HepG2 (cell line): Measurements from ENCODE around the gene ARL6IP4. TPM values are rescaled to one million over a fixed set of nuclear protein-coding genes. Genes with fewer than 3 reads are reported as not detected.

Source experiments
- ATAC-seq: fragments of 200-7000 bp; cut with Tn5 transposase; 3 replicates; pipeline ENCODE4 v1.9.1; 2020; ENCODE audit warnings: mild to moderate bottlenecking, moderate library complexity
- BruUV-seq: library from RNA; stranded (reverse); fragments of 400-500 nt; replicated peaks from 2 replicates; lab custom pipeline; 2021; lab: Mats Ljungman, UMichigan
- CTCF ChIA-PET: fragments of 300-600 bp; formaldehyde crosslinking; extraction: SDS; loops from one replicate; lab custom pipeline; 2021; ENCODE audit warnings: low total read pairs, inconsistent platforms, low intra/inter-chr PET ratio; lab: Yijun Ruan, JAX
- POLR2A ChIA-PET: fragments of 350-600 bp; sonication (Branson Sonifier 250); formaldehyde crosslinking; loops from one replicate; lab custom pipeline; 2020; ENCODE audit warnings: antibody characterized with exemption, inconsistent platforms; lab: Yijun Ruan, JAX
- DNase-seq: peaks from one replicate; pipeline ENCODE4 v3.0.0-alpha.2; 2015; ENCODE audit warnings: low spot score
- FAIRE-seq: peaks from 3 replicates; lab custom pipeline; 2011; peaks lifted over from hg19 to GRCh38; lab: Jason Lieb, UNC
- H2AFZ ChIP-seq: one replicate; pipeline ENCODE4 v1.6.1; 2011; ENCODE audit warnings: low read length, inconsistent platforms
- H3K27ac ChIP-seq: fragments of 300-600 bp; 3 replicates; pipeline ENCODE4 v1.8.0; 2011; ENCODE audit warnings: mixed run types, mild to moderate bottlenecking, mixed read lengths, low read length, inconsistent platforms; ENCODE audit not compliant: insufficient read depth; ENCODE audit errors: extremely low read length
- H3K27me3 ChIP-seq, 2 experiments: fragments of 200-600 bp in 1 of 2; 2 replicates in 1 of 2; 3 replicates in 1 of 2; pipeline versions ENCODE4 v1.6.0 to v1.8.0; 2011; ENCODE audit warnings: low read length in 2 of 2, mild to moderate bottlenecking in 2 of 2, moderate library complexity in 2 of 2, inconsistent platforms in 1 of 2; ENCODE audit not compliant: insufficient read depth in 2 of 2, control insufficient read depth in 1 of 2
- H3K36me3 ChIP-seq, 2 experiments: fragments of 200-600 bp in 1 of 2; replicated peaks in 1 of 2; 2 replicates in 1 of 2; 3 replicates in 1 of 2; pipeline versions ENCODE4 v1.5.1 to v1.8.0; 2011; ENCODE audit warnings: low read length in 2 of 2, inconsistent platforms in 1 of 2; ENCODE audit not compliant: insufficient read depth in 2 of 2, control insufficient read depth in 1 of 2
- H3K4me1 ChIP-seq: 2 replicates; pipeline ENCODE4 v1.5.1; 2012; ENCODE audit warnings: low read length, inconsistent platforms; ENCODE audit not compliant: insufficient read depth
- H3K4me2 ChIP-seq: 2 replicates; pipeline ENCODE4 v1.6.0; 2011; ENCODE audit warnings: low read depth, low read length, inconsistent platforms
- H3K4me3 ChIP-seq, 3 experiments: fragments of 200-600 bp in 1 of 3; sonication (generic), shearing (Covaris generic) in 1 of 3; replicated peaks in 1 of 3; 2 replicates each; pipeline ENCODE4 v1.5.1; 2011 to 2016; ENCODE audit warnings: low read length in 3 of 3, inconsistent platforms in 2 of 3, low read depth in 2 of 3, mild to moderate bottlenecking in 2 of 3, control low read depth in 1 of 3, mixed read lengths in 1 of 3; ENCODE audit not compliant: insufficient read depth in 1 of 3
- H3K79me2 ChIP-seq: one replicate; pipeline ENCODE4 v1.6.1; 2011; ENCODE audit warnings: low read length, inconsistent platforms; ENCODE audit not compliant: insufficient read depth
- H3K9ac ChIP-seq: 2 replicates; pipeline ENCODE4 v1.6.0; 2011; ENCODE audit warnings: mild to moderate bottlenecking, low read depth, low read length, inconsistent platforms; ENCODE audit not compliant: insufficient read depth
- H3K9me3 ChIP-seq: 2 replicates; pipeline ENCODE4 v1.5.1; 2012; ENCODE audit warnings: mild to moderate bottlenecking, low read length
- H4K20me1 ChIP-seq: 2 replicates; pipeline ENCODE4 v1.6.0; 2011; ENCODE audit warnings: inconsistent platforms, mild to moderate bottlenecking, low read length, moderate library complexity; ENCODE audit not compliant: insufficient read depth
- AGO2 ChIP-seq: fragments of 200-400 bp; formaldehyde crosslinking; optimal IDR thresholded peaks from 2 replicates; pipeline ENCODE3; 2017; ENCODE audit warnings: mild to moderate bottlenecking, low read depth, low read length, moderate library complexity
- CENPT ChIP-seq: sonication (generic); formaldehyde crosslinking; IDR thresholded peaks from 2 replicates; pipeline ENCODE4 v1.8.0; 2022; ENCODE audit warnings: low read depth, mild to moderate bottlenecking, moderate library complexity, missing genetic modification reagents
- FOXA3 ChIP-seq: IDR thresholded peaks from 2 replicates; pipeline ENCODE4 v1.6.1; 2016; ENCODE audit warnings: missing genetic modification reagents, missing compliant biosample characterization
- HOXA9 ChIP-seq: sonication (generic); formaldehyde crosslinking; IDR thresholded peaks from 2 replicates; pipeline ENCODE4 v1.8.1; 2022; ENCODE audit warnings: missing genetic modification reagents, mild to moderate bottlenecking, moderate library complexity, borderline replicate concordance
- IKZF4 ChIP-seq: sonication (generic); formaldehyde crosslinking; IDR thresholded peaks from 2 replicates; pipeline ENCODE4 v1.5.1; 2020; ENCODE audit warnings: borderline replicate concordance, mild to moderate bottlenecking, low read depth, missing genetic modification reagents; ENCODE audit errors: not compliant biosample characterization
- NONO ChIP-seq, 2 experiments: fragments of 450-650 bp in 1 of 2; sonication (generic) in 1 of 2; formaldehyde crosslinking in 1 of 2; IDR thresholded peaks in 1 of 2; conservative IDR thresholded peaks in 1 of 2; 2 replicates each; pipeline versions ENCODE4 v1.6.1 to v1.8.0; 2017 to 2022; ENCODE audit warnings: mild to moderate bottlenecking in 1 of 2, missing genetic modification reagents in 1 of 2, moderate library complexity in 1 of 2
- SAP130 ChIP-seq: IDR thresholded peaks from 2 replicates; pipeline ENCODE4 v1.6.1; 2016; ENCODE audit warnings: low read depth
- SNAPC5 ChIP-seq: sonication (generic); formaldehyde crosslinking; IDR thresholded peaks from 2 replicates; pipeline ENCODE4 v1.8.1; 2023; ENCODE audit warnings: mild to moderate bottlenecking, missing genetic modification reagents, borderline replicate concordance
- ZBTB38 ChIP-seq: sonication (generic); formaldehyde crosslinking; IDR thresholded peaks from 2 replicates; pipeline ENCODE4 v1.5.1; 2020; ENCODE audit warnings: mild to moderate bottlenecking, missing genetic modification reagents
- ZBTB42 ChIP-seq: sonication (generic); formaldehyde crosslinking; IDR thresholded peaks from 2 replicates; pipeline ENCODE4 v1.5.0; 2020; ENCODE audit warnings: mild to moderate bottlenecking, missing genetic modification reagents
- ZC3H13 ChIP-seq: sonication (generic); formaldehyde crosslinking; IDR thresholded peaks from 2 replicates; pipeline ENCODE4 v1.8.1; 2023; ENCODE audit warnings: mild to moderate bottlenecking, missing genetic modification reagents, moderate library complexity
- ZNF274 ChIP-seq: sonication (generic); formaldehyde crosslinking; IDR thresholded peaks from 2 replicates; pipeline ENCODE4 v1.5.1; 2020; ENCODE audit warnings: mild to moderate bottlenecking, missing genetic modification reagents
- ZNF383 ChIP-seq: sonication (generic); formaldehyde crosslinking; IDR thresholded peaks from 2 replicates; pipeline ENCODE4 v1.4.0; 2020; ENCODE audit warnings: missing genetic modification reagents, mild to moderate bottlenecking, borderline replicate concordance
- ZNF577 ChIP-seq: sonication (generic); formaldehyde crosslinking; IDR thresholded peaks from 2 replicates; pipeline ENCODE4 v1.4.0; 2020; ENCODE audit warnings: mild to moderate bottlenecking, low read depth, missing genetic modification reagents, borderline replicate concordance
- ZNF589 ChIP-seq: sonication (generic); formaldehyde crosslinking; conservative IDR thresholded peaks from 2 replicates; pipeline ENCODE4 v1.8.0; 2022; ENCODE audit warnings: mild to moderate bottlenecking, moderate library complexity, missing genetic modification reagents
- ZNF687 ChIP-seq: sonication (generic); formaldehyde crosslinking; IDR thresholded peaks from 2 replicates; pipeline ENCODE4 v1.5.1; 2020; ENCODE audit warnings: mild to moderate bottlenecking, missing genetic modification reagents, moderate library complexity
- whole genome bisulfite sequencing: methylation state at CpG from one replicate; pipeline ENCODE4 v1.1.6; 2017; ENCODE audit warnings: low lambda C conversion rate; 5-methylcytosine and 5-hydroxymethylcytosine counted together
- in situ Hi-C: cut with HindIII; loops from 2 replicates; pipeline ENCODE4 v1.10.0; 2017; ENCODE audit warnings: low pct_unique_long_range_greater_than_20kb; ENCODE audit not compliant: extremely low pct_ligation_motif_present
- intact Hi-C: fragments of 100-400 bp; cut with micrococcal nuclease; formaldehyde crosslinking; loops from one replicate; pipeline ENCODE4 v1.10.0; 2022; ENCODE audit not compliant: unreplicated experiment
- polyA plus RNA-seq, 8 experiments: library from polyadenylated mRNA; depleted of rRNA in 3 of 8; stranded (reverse) in 7 of 8; unstranded in 1 of 8; fragments of >200 nt; fragmentation: Illumina TruSeq in 4 of 8; extraction: Trizol in 4 of 8; gene quantifications; 2 replicates each; pipeline versions ENCODE4 v1.2.1 to v1.2.3, GENCODE V29; 2011 to 2016; ENCODE audit warnings: low read depth in 4 of 8, missing spikeins in 1 of 8, mixed read lengths in 1 of 8; ENCODE audit not compliant: insufficient read depth in 1 of 8
- total RNA-seq, 5 experiments: library from RNA; depleted of rRNA; stranded (reverse); fragments of >200 nt; fragmentation: Illumina TruSeq; extraction: Trizol; gene quantifications; 2 replicates each; pipeline ENCODE4 v1.2.3, GENCODE V29; 2016; ENCODE audit warnings: low read depth in 1 of 5

Gene ARL6IP4
- total and polyA plus RNA-seq, 2 of the 13 experiments (the other 11 are each of a cell fraction or from before 2014, with no cell fraction given) = 155 to 220 TPM

GRCh38 chr12:122982963-122983788 is 2.7 kb downstream of the ARL6IP4 start:
- Histone ChIP-seq H3K9ac (0 out of 2 replicates have a peak overlapping the region, but pooled peaks have one; percentile 94), H3K9me3 (no peaks in the 10 kb centered on the region), H3K4me3 (peak overlapping the region in 2 of 3 experiments; percentile 9 to 99; a peak in 2 of 6 replicates), H3K4me2 (peak overlapping the region; percentile 96; the same call in 1 of the 2 replicates), H4K20me1 (no peaks in the 10 kb centered on the region), H3K27me3 (no peaks in the 10 kb centered on the region; a peak in 1 of 5 replicates), H2AFZ (no peak overlapping the region), H3K27ac (peak overlapping the region; percentile 93), H3K36me3 (peaks cover 7 to 9% of the 10 kb centered on the region in 2 experiments; a peak in 4 of 5 replicates), H3K79me2 (peaks cover 32% of the 10 kb centered on the region), H3K4me1 (peaks cover 59% of the 10 kb centered on the region)
- ATAC-seq = no peak
- in situ Hi-C loops (no loop called here), intact Hi-C loops (loop anchor here (5.0 kb wide), 1 partner anchor 249 kb away; the partner anchor contains the start of genes MPHOSPH9 and MTRFR)
- no TSS peak for BruUV-seq
- FAIRE-seq = no peak
- 91% methylated on average over 16 of the region's 21 CpGs for WGBS
- DNase-seq = no peak
- ChIA-PET POLR2A (interaction anchor here (3.4 to 5.0 kb wide), 2 partner anchors 8 to 250 kb away, joined by 42 to 49 read pairs; partner anchors contain the start of genes MPHOSPH9, MTRFR and OGFOD2), CTCF (no interaction called here)
- TF ChIP-seq ZC3H13 (CRISPR knock-in tag) (peak; percentile 66; the same call in 1 of the 2 replicates), ZBTB38 (CRISPR knock-in tag) (peak; percentile 85), CENPT (CRISPR knock-in tag) (0 out of 2 replicates have a peak, but pooled peaks have one; percentile 32), ZBTB42 (CRISPR knock-in tag) (no peak), FOXA3 (no peak), NONO (IDR thresholded peaks at IDR 0.05) (no peak), NONO (CRISPR knock-in tag; conservative IDR thresholded peaks at IDR 0.05) (0 out of 2 replicates have a peak, but pooled peaks have one; percentile 43), ZNF383 (CRISPR knock-in tag) (peak; percentile 72; the same call in 1 of the 2 replicates), HOXA9 (CRISPR knock-in tag) (peak; percentile 40; the same call in 1 of the 2 replicates), ZNF577 (no peak), ZNF589 (CRISPR knock-in tag) (no peak), SNAPC5 (no peak), IKZF4 (no peak), ZNF687 (CRISPR knock-in tag) (0 out of 2 replicates have a peak, but pooled peaks have one; percentile 32), SAP130 (CRISPR knock-in tag) (peak; percentile 11; the same call in 1 of the 2 replicates), AGO2 (peak; percentile 82), ZNF274 (CRISPR knock-in tag) (peak; percentile 29; the same call in 1 of the 2 replicates)
